Measurements from ENCODE around the gene ANOS1.
"Not testable (repeated sequence)": the region's sequence is repeated elsewhere in the genome, so short reads cannot be mapped to it uniquely, and the experiment has no call there.

ANOS1 gene

GRCh38 chrX:8607326-8607725 is 124.6 kb downstream of the ANOS1 start:
- no peak for FAIRE-seq

DNA sequence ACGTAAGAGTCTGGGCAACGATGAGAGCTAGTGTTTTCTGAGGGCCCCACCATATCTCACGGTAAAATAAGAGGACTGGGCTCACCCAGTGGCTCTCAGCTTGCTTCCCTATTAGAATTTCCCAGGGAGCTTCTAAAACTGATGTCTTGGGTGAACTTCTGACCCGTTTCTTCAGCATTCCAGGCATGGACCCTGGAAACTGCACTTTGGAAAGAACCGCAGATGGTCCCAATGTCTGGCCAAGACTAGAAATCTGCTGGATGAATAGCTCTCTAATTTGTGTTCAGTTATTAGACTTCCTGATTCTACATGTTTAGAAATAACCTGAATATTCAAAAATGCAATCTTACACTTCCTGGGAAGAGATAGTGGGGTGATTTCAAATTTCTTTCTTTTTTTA is 127.8 kb downstream of the ANOS1 start:
- FAIRE-seq = no peak

DNA sequence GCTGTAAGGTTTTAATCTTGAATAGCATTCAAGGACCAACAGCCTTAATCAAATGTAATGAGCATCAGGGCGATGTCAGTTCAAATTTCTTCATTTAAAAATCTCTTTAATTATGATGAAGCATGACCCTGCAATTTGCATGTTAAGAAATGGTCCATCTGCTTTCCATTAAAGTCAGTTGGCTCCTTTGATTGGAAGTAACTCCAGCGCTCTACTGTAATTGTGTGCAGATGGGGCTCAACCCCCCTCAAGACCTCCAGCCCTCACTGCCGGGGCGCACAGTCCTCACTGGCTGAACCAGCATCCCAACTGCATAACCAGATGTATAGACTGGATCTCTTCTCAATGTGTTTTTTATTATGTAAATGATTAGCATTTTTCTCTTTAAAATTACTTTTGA is 140.4 kb downstream of the ANOS1 start:
- no peak for FAIRE-seq

- FAIRE-seq = no peak
Measured at GRCh38 chrX:8586953-8587352, 145.0 kb downstream of the ANOS1 start.

GRCh38 chrX:8579602-8580001 is 152.3 kb downstream of the ANOS1 start:
- no peak for FAIRE-seq

- no peak for FAIRE-seq
Measured at GRCh38 chrX:8576821-8577220, 155.1 kb downstream of the ANOS1 start.

DNA sequence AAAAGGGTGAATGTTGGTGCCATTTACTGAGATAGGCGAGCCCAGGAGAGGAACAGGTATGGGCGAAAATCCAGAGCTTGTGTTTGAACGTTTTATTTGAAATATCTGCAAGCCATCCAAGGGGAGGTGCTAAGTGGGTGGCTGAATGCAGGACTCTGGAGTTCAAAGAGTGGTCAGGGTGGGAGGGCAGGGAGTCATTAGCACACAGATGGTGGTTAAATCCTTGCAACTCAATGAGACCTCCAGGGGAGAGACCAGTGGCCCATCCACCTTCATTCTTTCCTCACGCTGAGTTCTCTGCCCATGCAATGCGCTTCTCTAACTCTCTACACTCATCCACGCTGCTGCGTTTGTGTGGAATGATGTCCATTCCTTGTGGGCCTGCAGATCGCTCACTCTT is 166.2 kb downstream of the ANOS1 start:
- FAIRE-seq = no peak

- FAIRE-seq = no peak
Measured at GRCh38 chrX:8548446-8548845, 183.5 kb downstream of the ANOS1 start.

GRCh38 chrX:8546715-8547114 is 185.2 kb downstream of the ANOS1 start:
- no peak for FAIRE-seq

DNA sequence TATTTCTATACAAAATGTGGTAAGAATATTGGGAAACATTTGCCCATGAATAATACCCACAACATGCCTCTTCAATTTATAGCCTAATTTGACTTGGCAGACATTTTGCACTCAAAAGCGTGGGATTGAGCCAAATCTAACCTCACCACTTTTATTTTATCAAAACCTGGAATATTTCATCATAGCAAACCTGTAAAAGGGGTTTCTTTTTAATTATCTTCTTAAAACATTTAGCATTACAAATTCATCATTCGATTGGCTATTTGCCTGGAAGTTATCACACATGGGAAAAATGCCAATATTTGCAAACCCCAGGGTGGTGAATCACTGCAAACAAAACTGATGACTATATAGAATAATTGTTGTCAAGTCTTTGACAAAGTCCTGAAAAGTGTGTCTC is 211.1 kb downstream of the ANOS1 start:
- no peak for FAIRE-seq

DNA sequence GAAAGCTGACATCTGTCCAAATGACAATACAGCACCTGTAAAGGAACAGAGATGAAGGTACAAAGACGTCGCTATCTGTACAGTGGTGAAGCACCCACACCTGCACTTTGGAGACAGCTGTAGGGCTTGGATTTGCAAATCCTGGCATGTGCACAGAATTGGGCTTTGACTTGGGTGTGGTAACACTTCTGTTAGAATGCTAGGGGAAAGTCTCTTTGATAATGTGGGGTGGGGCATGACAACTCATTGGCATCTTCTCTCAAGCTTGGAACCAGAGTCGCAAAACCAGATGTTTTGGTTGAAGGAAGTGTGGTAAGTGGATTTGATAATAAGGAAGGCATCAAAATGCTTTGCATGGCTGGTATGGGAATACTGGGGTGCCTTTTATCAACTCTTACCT is 211.8 kb downstream of the ANOS1 start:
- no peak for FAIRE-seq

DNA sequence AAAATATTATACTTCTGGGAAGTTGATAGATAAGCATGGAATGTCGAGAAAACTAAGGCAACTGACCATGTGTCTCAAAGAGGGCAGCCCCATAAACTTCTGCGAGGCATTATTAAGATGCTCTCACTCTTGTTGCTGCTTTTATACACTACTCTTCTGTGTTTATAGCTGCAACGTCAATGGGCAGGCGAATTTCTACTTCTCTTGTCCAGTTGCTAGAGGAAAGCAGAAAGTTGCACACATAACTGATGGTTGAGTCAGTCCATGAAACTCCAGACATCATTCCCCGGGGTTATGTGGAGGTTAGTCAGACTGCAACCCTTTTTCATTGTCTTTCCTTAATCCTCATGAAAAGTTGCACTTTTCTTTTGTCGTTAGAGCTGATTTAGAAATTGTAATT is 227.5 kb downstream of the ANOS1 start:
- no peak for FAIRE-seq

DNA sequence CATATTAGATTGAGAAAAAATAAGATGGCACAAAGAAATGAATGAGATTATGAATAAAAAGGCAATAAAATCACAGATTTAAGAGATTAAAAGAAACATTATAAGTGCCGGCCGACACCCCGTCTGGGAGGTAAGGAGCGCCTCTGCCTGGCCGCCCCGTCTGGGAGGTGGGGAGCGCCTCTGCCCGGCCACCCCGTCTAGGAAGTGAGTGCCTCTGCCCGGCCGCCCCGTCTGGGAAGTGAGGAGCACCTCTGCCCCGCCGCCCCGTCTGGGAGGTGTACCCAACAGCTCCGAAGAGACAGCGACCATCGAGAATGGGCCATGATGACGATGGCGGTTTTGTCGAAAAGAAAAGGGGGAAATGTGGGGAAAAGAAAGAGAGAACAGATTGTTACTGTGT is 229.8 kb downstream of the ANOS1 start:
- FAIRE-seq = not testable (repeated sequence)

DNA sequence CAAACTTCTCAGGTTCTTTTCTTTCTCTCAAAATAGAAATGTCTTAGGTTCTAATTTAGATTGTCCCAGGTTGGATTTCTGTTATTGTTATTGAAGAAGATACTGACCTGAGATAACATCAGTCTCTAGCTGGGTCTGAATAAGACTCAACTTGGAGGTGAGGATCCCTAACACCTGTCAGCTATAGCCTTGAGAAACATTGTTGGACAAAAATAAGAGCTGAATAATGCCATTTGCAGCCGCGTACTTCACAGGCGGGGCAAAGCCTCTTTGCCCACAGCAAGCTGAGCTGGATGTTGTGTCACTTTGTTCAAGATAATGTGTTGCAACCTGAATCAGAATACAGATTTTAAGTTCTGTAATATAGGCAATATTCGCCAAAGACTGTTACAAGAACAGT is 231.7 kb downstream of the ANOS1 start:
- FAIRE-seq = no peak

DNA sequence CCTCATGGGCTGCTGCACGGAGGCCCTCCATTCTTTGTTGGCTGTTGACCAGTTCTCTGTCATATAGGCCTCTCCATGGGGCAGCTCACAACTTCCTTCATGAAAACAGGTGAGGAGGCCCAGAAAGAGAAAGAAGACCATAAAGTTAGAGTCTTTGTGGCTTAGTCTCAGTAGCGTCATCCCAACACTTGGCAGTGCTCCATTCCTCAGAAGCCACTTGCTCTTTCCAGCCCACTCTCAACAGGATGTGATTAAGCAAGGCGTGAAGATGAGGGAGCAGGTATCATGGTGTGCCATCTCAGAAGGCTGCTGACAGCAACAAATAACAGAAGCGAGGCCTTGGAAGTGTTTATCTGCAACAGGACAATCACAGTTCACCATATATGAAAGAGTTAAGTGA is 236.9 kb downstream of the ANOS1 start:
- FAIRE-seq = not testable (repeated sequence)

DNA sequence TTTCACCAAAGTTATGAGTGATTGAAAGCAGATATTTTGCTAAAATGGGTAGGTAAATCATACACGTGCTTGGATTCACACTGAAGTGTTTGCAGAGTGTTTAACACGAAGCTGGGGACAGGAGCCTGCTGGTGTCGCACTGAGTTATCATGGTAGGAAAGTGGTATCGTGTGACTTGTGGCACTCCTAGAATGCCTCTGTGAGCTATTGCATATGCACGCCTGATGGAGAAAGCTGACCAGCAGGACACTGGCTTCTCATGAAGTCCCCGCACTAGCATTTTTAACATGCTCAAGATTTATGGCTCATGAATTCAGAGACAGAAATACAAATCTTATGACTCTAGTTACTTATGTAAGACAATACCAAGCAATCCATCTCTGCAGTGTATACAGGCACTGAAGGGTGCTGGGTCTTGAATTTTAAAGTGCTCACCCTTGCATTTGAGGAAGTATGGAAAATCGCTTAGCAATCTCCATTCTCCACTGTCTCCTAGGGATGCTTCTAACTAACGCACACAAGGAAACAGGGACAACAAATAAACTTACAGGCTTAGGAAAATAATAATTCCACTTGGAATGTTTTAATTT is 247.5 kb downstream of the ANOS1 start:
- FAIRE-seq = no peak
